ENCODE results near the gene ASCL5. TPM values are rescaled to one million over a fixed set of nuclear protein-coding genes. Genes with fewer than 3 reads are reported as not detected.

Gene ASCL5
- total RNA-seq, 1 experiment from 2014 or later: not detected

- Histone ChIP-seq H3K4me3 (ENCODE audit: low read depth in 2 of 2, low read length in 2 of 2) (no peak overlapping the region), H3K4me1 (ENCODE audit: control insufficient read depth, insufficient read depth, low read length) (peaks cover 5% of the 10 kb centered on the region), H3K9me3 (ENCODE audit: control insufficient read depth, insufficient read depth, low read depth, low read length) (no peaks in the 10 kb centered on the region), H3K27ac (ENCODE audit: low read length) (no peak overlapping the region), H3K27me3 (ENCODE audit: control insufficient read depth, insufficient read depth, low read length) (no peaks in the 10 kb centered on the region), H3K36me3 (ENCODE audit: control insufficient read depth, insufficient read depth, low read length) (no peaks in the 10 kb centered on the region; the same call in 1 of the 2 replicates)
- BruUV-seq (replicated peaks): no TSS peak
- POLR2A ChIA-PET: no interaction called here
- intact Hi-C loops (cut with micrococcal nuclease; ENCODE audit: unreplicated experiment): no loop called here
- CTCF ChIA-PET: no interaction called here
- no peak for ATAC-seq
- no peak for TF ChIP-seq SIN3A (IDR thresholded peaks at IDR 0.05; ENCODE audit: borderline replicate concordance, insufficient read depth, low read depth, low read length)
- no peak for TF ChIP-seq CTCF (IDR thresholded peaks at IDR 0.05)
- TF ChIP-seq POLR2AphosphoS5 (IDR thresholded peaks at IDR 0.05; ENCODE audit: low read depth, low read length): no peak
- no peak for TF ChIP-seq TCF7L2 (IDR thresholded peaks at IDR 0.05; ENCODE audit: low read depth, low read length)
- no peak for DNase-seq (ENCODE audit: low read depth, low spot score)
- in situ Hi-C loops (cut with HindIII; ENCODE audit: low pct_unique_long_range_greater_than_20kb, low sequenced_read_pairs): no loop called here
Observed at GRCh38 chr1:201131398-201131797, 4.4 kb upstream of the ASCL5 start.

GRCh38 chr1:201128962-201129361 is 2.0 kb upstream of the ASCL5 start:
- in situ Hi-C loops (cut with HindIII; ENCODE audit: low pct_unique_long_range_greater_than_20kb, low sequenced_read_pairs): no loop called here
- CTCF ChIA-PET: interaction anchor here (0.9 to 1.0 kb wide), 2 partner anchors 9 to 10 kb away, joined by 4 to 5 read pairs; no protein-coding TSS in a partner anchor
- TF ChIP-seq POLR2AphosphoS5 (IDR thresholded peaks at IDR 0.05; ENCODE audit: low read depth, low read length) (no peak), SIN3A (IDR thresholded peaks at IDR 0.05; ENCODE audit: borderline replicate concordance, insufficient read depth, low read depth, low read length) (no peak), REST (IDR thresholded peaks at IDR 0.05; ENCODE audit: insufficient read depth in 1 of 2, low read depth in 2 of 2, low read length in 1 of 2) (no peak), CTCF (IDR thresholded peaks at IDR 0.05) (no peak), TCF7L2 (IDR thresholded peaks at IDR 0.05; ENCODE audit: low read depth, low read length) (no peak)
- no peak for DNase-seq (ENCODE audit: low read depth, low spot score)
- intact Hi-C loops (cut with micrococcal nuclease; ENCODE audit: unreplicated experiment): no loop called here
- no peaks in the 10 kb centered on the region for H3K36me3 ChIP-seq (ENCODE audit: control insufficient read depth, insufficient read depth, low read length)
- no peak overlapping the region for H3K27ac ChIP-seq (ENCODE audit: low read length)
- no peaks in the 10 kb centered on the region for H3K9me3 ChIP-seq (ENCODE audit: control insufficient read depth, insufficient read depth, low read depth, low read length)
- H3K4me1 ChIP-seq (ENCODE audit: control insufficient read depth, insufficient read depth, low read length): peaks cover 5% of the 10 kb centered on the region
- no TSS peak for BruUV-seq (replicated peaks)
- POLR2A ChIA-PET: no interaction called here
- no peak for ATAC-seq
- H3K27me3 ChIP-seq (ENCODE audit: control insufficient read depth, insufficient read depth, low read length): peaks cover under 1% of the 10 kb centered on the region; the same call in 1 of the 2 replicates
- no peak overlapping the region for H3K4me3 ChIP-seq (ENCODE audit: low read depth in 2 of 2, low read length in 2 of 2)

Measured in Panc1 (cell line).